HCT116 (cell line): Measurements from ENCODE around the gene ACOT11. TPM values are rescaled to one million over a fixed set of nuclear protein-coding genes. Genes with fewer than 3 reads are reported as not detected.
A peak's percentile ranks its signal among the peaks of the same experiment; 100 is the strongest.

Experiments
- ATAC-seq: fragments of 200-7000 bp; cut with Tn5 transposase; 2 replicates; pipeline ENCODE4 v1.9.1; 2020; ENCODE audit warnings: mild to moderate bottlenecking, moderate library complexity
- BruUV-seq: library from RNA; stranded (reverse); fragments of 400-500 nt; replicated peaks from 2 replicates; lab custom pipeline; 2021; lab: Mats Ljungman, UMichigan
- CTCF ChIA-PET: fragments of 300-600 bp; sonication (Branson Sonifier 250); formaldehyde crosslinking; loops from one replicate; lab custom pipeline; 2021; ENCODE audit warnings: antibody characterized with exemption; lab: Charles Lee
- POLR2A ChIA-PET: fragments of 300-600, 350-600 bp; sonication (Branson Sonifier 250); formaldehyde crosslinking; loops from one replicate; lab custom pipeline; 2021; ENCODE audit warnings: antibody characterized with exemption; lab: Charles Lee
- RAD21 ChIA-PET, 2 experiments: fragments of 300-600 bp; sonication (Branson Sonifier 250); formaldehyde crosslinking; loops; one replicate each; lab custom pipeline; 2023; ENCODE audit warnings: low total read pairs in 2 of 2; ENCODE audit not compliant: uncharacterized antibody in 2 of 2, unreplicated experiment in 2 of 2, low non-redundant PET in 1 of 2; lab: Charles Lee
- DNase-seq: peaks from one replicate; pipeline ENCODE4 v3.0.0-alpha.2; 2010; ENCODE audit warnings: low read depth, low spot score
- H2AFZ ChIP-seq: fragments of 200-600 bp; shearing (Covaris generic), sonication (generic); 2 replicates; pipeline ENCODE4 v1.6.1; 2017; ENCODE audit warnings: low read depth, mixed run types, mixed read lengths, antibody characterized with exemption, low read length; ENCODE audit not compliant: poor library complexity, severe bottlenecking
- H3K27ac ChIP-seq: 2 replicates; pipeline ENCODE4 v1.5.1; 2012; ENCODE audit warnings: low read depth, low read length
- H3K27me3 ChIP-seq: fragments of 200-600 bp; sonication (generic); 2 replicates; pipeline ENCODE4 v1.6.1; 2016; ENCODE audit warnings: mixed run types, low read length, mixed read lengths; ENCODE audit not compliant: insufficient read depth
- H3K36me3 ChIP-seq, 2 experiments: fragments of 200-500 bp in 1 of 2; fragments of 200-600 bp in 1 of 2; sonication (Bioruptor generic) in 1 of 2; sonication (generic) in 1 of 2; 2 replicates each; pipeline versions ENCODE4 v1.5.1 to v1.6.1; 2014 to 2016; ENCODE audit warnings: low read length in 2 of 2, inconsistent platforms in 1 of 2, mixed read lengths in 1 of 2, mixed run types in 1 of 2; ENCODE audit not compliant: insufficient read depth in 2 of 2, control insufficient read depth in 1 of 2
- H3K4me1 ChIP-seq, 2 experiments: fragments of 200-600 bp in 1 of 2; sonication (generic) in 1 of 2; 2 replicates each; pipeline versions ENCODE4 v1.5.1 to v1.6.1; 2012 to 2017; ENCODE audit warnings: low read length in 2 of 2, inconsistent platforms in 1 of 2, mild to moderate bottlenecking in 1 of 2, mixed read lengths in 1 of 2, mixed run types in 1 of 2, moderate library complexity in 1 of 2; ENCODE audit not compliant: insufficient read depth in 2 of 2, control insufficient read depth in 1 of 2
- H3K4me2 ChIP-seq: fragments of 200-600 bp; sonication (generic); 2 replicates; pipeline ENCODE4 v1.6.1; 2017; ENCODE audit warnings: mixed run types, low read length, mixed read lengths
- H3K4me3 ChIP-seq, 2 experiments: fragments of 200-600 bp in 1 of 2; sonication (generic) in 1 of 2; replicated peaks in 1 of 2; 2 replicates each; pipeline ENCODE4 v1.5.1; 2011 to 2016; ENCODE audit warnings: low read length in 2 of 2, control low read depth in 1 of 2, low read depth in 1 of 2, mild to moderate bottlenecking in 1 of 2, mixed read lengths in 1 of 2, mixed run types in 1 of 2
- H3K79me2 ChIP-seq: fragments of 200-600 bp; sonication (generic); 2 replicates; pipeline ENCODE4 v1.6.1; 2017; ENCODE audit warnings: mild to moderate bottlenecking, mixed run types, low read length, moderate library complexity, mixed read lengths; ENCODE audit not compliant: insufficient read depth
- H3K9ac ChIP-seq: fragments of 200-600 bp; sonication (generic); 2 replicates; pipeline ENCODE4 v1.6.1; 2016; ENCODE audit warnings: low read length, mixed read lengths
- H3K9me2 ChIP-seq: fragments of 200-600 bp; sonication (generic), shearing (Covaris generic); 2 replicates; pipeline ENCODE4 v1.6.1; 2017; ENCODE audit warnings: mixed run types, mild to moderate bottlenecking, moderate library complexity; ENCODE audit not compliant: insufficient read depth
- H3K9me3 ChIP-seq, 2 experiments: fragments of 200-500 bp in 1 of 2; fragments of 200-600 bp in 1 of 2; sonication (Bioruptor generic) in 1 of 2; sonication (generic) in 1 of 2; 2 replicates each; pipeline ENCODE4 v1.6.1; 2014 to 2017; ENCODE audit warnings: low read length in 2 of 2, mixed read lengths in 2 of 2, inconsistent platforms in 1 of 2, low read depth in 1 of 2, mild to moderate bottlenecking in 1 of 2, mixed run types in 1 of 2, moderate library complexity in 1 of 2; ENCODE audit not compliant: control insufficient read depth in 1 of 2, insufficient read depth in 1 of 2
- H4K20me1 ChIP-seq: fragments of 200-600 bp; sonication (generic), shearing (Covaris generic); 2 replicates; pipeline ENCODE4 v1.6.1; 2017; ENCODE audit warnings: mixed run types, mild to moderate bottlenecking, moderate library complexity; ENCODE audit not compliant: insufficient read depth
- EZH2phosphoT487 ChIP-seq: fragments of 200-600 bp; IDR thresholded peaks from 2 replicates; pipeline ENCODE4 v1.6.1; 2018; ENCODE audit warnings: antibody characterized with exemption, borderline replicate concordance
- SRF ChIP-seq: IDR thresholded peaks from 2 replicates; pipeline ENCODE4 v1.6.1; 2012; ENCODE audit warnings: low read depth
- ZBTB33 ChIP-seq: IDR thresholded peaks from 2 replicates; pipeline ENCODE4 v1.6.1; 2011; ENCODE audit warnings: mild to moderate bottlenecking, low read length, moderate library complexity; ENCODE audit not compliant: insufficient replicate concordance; ENCODE audit errors: extremely low read depth
- intact Hi-C: fragments of 100-400 bp; cut with micrococcal nuclease; formaldehyde crosslinking; loops from 2 replicates; pipeline ENCODE4 v1.10.0; 2022
- total RNA-seq: library from RNA; stranded (reverse); gene quantifications from one replicate; pipeline ENCODE4 v1.2.1, GENCODE V29; 2021; ENCODE audit not compliant: unreplicated experiment

Gene ACOT11
- total RNA-seq, 1 experiment from 2014 or later = 31.1 TPM

- no peak for TF ChIP-seq ZBTB33
These were observed 33.0 kb downstream of the ACOT11 start (continued) for GRCh38 chr1:54580856-54581550.

GRCh38 chr1:54581621-54582035, 33.6 kb downstream of the ACOT11 start:
- peaks cover 13 to 17% of the 10 kb centered on the region in 2 experiments for H3K4me1 ChIP-seq
- RAD21 ChIA-PET = interaction anchor here in 1 of 2 experiments (0.5 kb wide), 1 partner anchor 86 kb away, joined by 5 read pairs; no protein-coding TSS in a partner anchor
- CTCF ChIA-PET = no interaction called here

More at GRCh38 chr1:54581621-54582035, 33.6 kb downstream of the ACOT11 start:
- Histone ChIP-seq H3K4me2 (peak overlapping the region; percentile 46), H3K27me3 (no peaks in the 10 kb centered on the region), H3K36me3 (no peaks in the 10 kb centered on the region; a peak in 1 of 4 replicates), H3K9me2 (no peaks in the 10 kb centered on the region), H4K20me1 (no peaks in the 10 kb centered on the region), H3K79me2 (no peaks in the 10 kb centered on the region; the same call in 1 of the 2 replicates), H3K4me3 (no peak overlapping the region), H3K9me3 (no peaks in the 10 kb centered on the region), H2AFZ (no peak overlapping the region), H3K9ac (peak overlapping the region; percentile 6; the same call in 1 of the 2 replicates)
- BruUV-seq = no TSS peak
- intact Hi-C loops = no loop called here
- POLR2A ChIA-PET = interaction anchor here (1.0 kb wide), 1 partner anchor 12 kb away, joined by 4 read pairs; no protein-coding TSS in a partner anchor
- DNase-seq = peak; percentile 29
- no peak for TF ChIP-seq EZH2phosphoT487
- peak; percentile 78 for TF ChIP-seq SRF
- TF ChIP-seq, all 23 proteins: peak for 1
- H3K27ac ChIP-seq = no peak overlapping the region; the same call in 1 of the 2 replicates
- peak; percentile 97 for ATAC-seq
